GM12864 (cell line): Measurements from ENCODE around the gene TOGARAM1.
"Not testable (repeated sequence)": the region's sequence is repeated elsewhere in the genome, so short reads cannot be mapped to it uniquely, and the experiment has no call there.

Experiments used
- DNase-seq: peaks from one replicate; pipeline ENCODE4 v3.0.0-alpha.2; 2011; ENCODE audit warnings: low read depth
- H3K4me3 ChIP-seq: 2 replicates; pipeline ENCODE4 v1.5.1; 2011; ENCODE audit warnings: mild to moderate bottlenecking, low read depth, low read length, control low read depth
- CTCF ChIP-seq: IDR thresholded peaks from 2 replicates; pipeline ENCODE4 v1.5.1; 2011; ENCODE audit warnings: low read depth, mild to moderate bottlenecking, moderate library complexity, low read length, control low read depth, inconsistent platforms; ENCODE audit errors: missing control alignments

Gene TOGARAM1

GRCh38 chr14:45065956-45066355 lies 104.0 kb downstream of the TOGARAM1 start:
- no peak for DNase-seq
- no peak for TF ChIP-seq CTCF
- no peak overlapping the region for H3K4me3 ChIP-seq

GRCh38 chr14:45066667-45067066 lies 104.7 kb downstream of the TOGARAM1 start:
- no peak overlapping the region for H3K4me3 ChIP-seq
- no peak for TF ChIP-seq CTCF
- DNase-seq: no peak

GRCh38 chr14:45068396-45068795 lies 106.4 kb downstream of the TOGARAM1 start:
- TF ChIP-seq CTCF: no peak
- H3K4me3 ChIP-seq: no peak overlapping the region
- DNase-seq: no peak

GRCh38 chr14:45070215-45070614 lies 108.2 kb downstream of the TOGARAM1 start:
- no peak for TF ChIP-seq CTCF
- no peak for DNase-seq

GRCh38 chr14:45072126-45072525 lies 110.1 kb downstream of the TOGARAM1 start:
- no peak overlapping the region for H3K4me3 ChIP-seq
- DNase-seq: no peak
- TF ChIP-seq CTCF: no peak

More at GRCh38 chr14:45070215-45070614, 108.2 kb downstream of the TOGARAM1 start:
- H3K4me3 ChIP-seq: no peak overlapping the region

- no peak overlapping the region for H3K4me3 ChIP-seq
- no peak for TF ChIP-seq CTCF
These were observed 111.4 kb downstream of the TOGARAM1 start for GRCh38 chr14:45073231-45073879.

GRCh38 chr14:45078323-45078722 lies 116.3 kb downstream of the TOGARAM1 start:
- no peak overlapping the region for H3K4me3 ChIP-seq
- DNase-seq: no peak
- no peak for TF ChIP-seq CTCF

More at GRCh38 chr14:45073231-45073879, 111.4 kb downstream of the TOGARAM1 start:
- no peak for DNase-seq

- not testable (repeated sequence) for DNase-seq, H3K4me3 ChIP-seq
These were observed 118.5 kb downstream of the TOGARAM1 start for GRCh38 chr14:45080416-45080968.

- not testable (repeated sequence) for DNase-seq, H3K4me3 ChIP-seq
These were observed 119.1 kb downstream of the TOGARAM1 start for GRCh38 chr14:45081096-45081495.
